ENCODE measurements around the gene B3GNT7. TPM values are rescaled to one million over a fixed set of nuclear protein-coding genes. Genes with fewer than 3 reads are reported as not detected.
"Not testable (repeated sequence)": the region's sequence is repeated elsewhere in the genome, so short reads cannot be mapped to it uniquely, and the experiment has no call there.

The B3GNT7 gene
- total and polyA plus RNA-seq, 2 of the 4 experiments (the other 2 are of a cell fraction) = under 0.01 to 0.03 TPM

GRCh38 chr2:231401101-231401500, 5.6 kb downstream of the B3GNT7 start:
- H2BK120ac ChIP-seq (ENCODE audit: low read depth, low read length); ATAC-seq (ENCODE audit: low read depth); H4K8ac ChIP-seq (ENCODE audit: low read depth in 2 of 2, low read length in 2 of 2); H3K23ac ChIP-seq (ENCODE audit: low read depth, low read length); H4K5ac ChIP-seq (ENCODE audit: low read depth, low read length); H2BK5ac ChIP-seq (ENCODE audit: low read depth, low read length, poor library complexity, severe bottlenecking); POLR2A ChIA-PET (ENCODE audit: unreplicated experiment); intact Hi-C loops (cut with micrococcal nuclease); H3K56ac ChIP-seq (ENCODE audit: extremely low read depth, insufficient read depth, low read length); H3K4me3 ChIP-seq (ENCODE audit: insufficient read depth, low read depth, low read length); H3K4ac ChIP-seq (ENCODE audit: low read depth, low read length); H3K14ac ChIP-seq (replicated peaks; ENCODE audit: low read depth, low read length); H3K27ac ChIP-seq (ENCODE audit: insufficient read depth, low read length); H2BK15ac ChIP-seq (ENCODE audit: low read depth, low read length); dilution Hi-C loops (cut with HindIII; ENCODE audit: low sequenced_read_pairs, unreplicated experiment); in situ Hi-C loops (cut with MboI; ENCODE audit: low sequenced_read_pairs); H3K4me2 ChIP-seq (ENCODE audit: low read depth, low read length); H2AFZ ChIP-seq (replicated peaks; ENCODE audit: low read length, poor library complexity); H4K20me1 ChIP-seq (ENCODE audit: insufficient read depth, low read length); H3K27me3 ChIP-seq (ENCODE audit: control insufficient read depth, insufficient read depth, low read length); H2AK9ac ChIP-seq (replicated peaks; ENCODE audit: low read depth, low read length, poor library complexity); H4K91ac ChIP-seq (ENCODE audit: insufficient read depth, low read depth, low read length); H3K36me3 ChIP-seq (ENCODE audit: control insufficient read depth, insufficient read depth, low read length); H3K18ac ChIP-seq (ENCODE audit: low read depth, low read length); H2AK5ac ChIP-seq (ENCODE audit: low read depth, low read length); H3K9me1 ChIP-seq (ENCODE audit: insufficient read depth, low read length); H3K9ac ChIP-seq (ENCODE audit: low read depth, low read length); BruUV-seq (replicated peaks); H3K79me1 ChIP-seq (ENCODE audit: low read depth in 1 of 2, low read length in 2 of 2); H2BK20ac ChIP-seq (ENCODE audit: low read depth, low read length); H3K9me3 ChIP-seq (ENCODE audit: control insufficient read depth, insufficient read depth, low read length); DNase-seq: not testable (repeated sequence)
- CTCF ChIA-PET = interaction anchor here (1.0 kb wide), 1 partner anchor 12 kb away, joined by 3 read pairs; no protein-coding TSS in a partner anchor
- WGBS, 2 experiments (ENCODE audit: extremely low coverage in 2 of 2, insufficient read length in 1 of 2) = 83% methylated on average over 12 of the region's 23 CpGs; no CpG with 5 or more reads in 1 of the 2 experiments
- H3K4me1 ChIP-seq (ENCODE audit: control insufficient read depth, insufficient read depth, low read length) = peaks cover 11% of the 10 kb centered on the region

GRCh38 chr2:231403421-231404182, 8.1 kb downstream of the B3GNT7 start:
- CTCF ChIA-PET; H3K56ac ChIP-seq (ENCODE audit: extremely low read depth, insufficient read depth, low read length); H2BK5ac ChIP-seq (ENCODE audit: low read depth, low read length, poor library complexity, severe bottlenecking); dilution Hi-C loops (cut with HindIII; ENCODE audit: low sequenced_read_pairs, unreplicated experiment); POLR2A ChIA-PET (ENCODE audit: unreplicated experiment); in situ Hi-C loops (cut with MboI; ENCODE audit: low sequenced_read_pairs); H3K4me3 ChIP-seq (ENCODE audit: insufficient read depth, low read depth, low read length); H3K4ac ChIP-seq (ENCODE audit: low read depth, low read length); H3K4me2 ChIP-seq (ENCODE audit: low read depth, low read length); H3K14ac ChIP-seq (replicated peaks; ENCODE audit: low read depth, low read length); H2BK15ac ChIP-seq (ENCODE audit: low read depth, low read length); H3K9me1 ChIP-seq (ENCODE audit: insufficient read depth, low read length); H4K91ac ChIP-seq (ENCODE audit: insufficient read depth, low read depth, low read length); H3K36me3 ChIP-seq (ENCODE audit: control insufficient read depth, insufficient read depth, low read length); ATAC-seq (ENCODE audit: low read depth); H4K5ac ChIP-seq (ENCODE audit: low read depth, low read length); H3K18ac ChIP-seq (ENCODE audit: low read depth, low read length); H2BK20ac ChIP-seq (ENCODE audit: low read depth, low read length); intact Hi-C loops (cut with micrococcal nuclease); H3K23ac ChIP-seq (ENCODE audit: low read depth, low read length); H3K27me3 ChIP-seq (ENCODE audit: control insufficient read depth, insufficient read depth, low read length); H3K9ac ChIP-seq (ENCODE audit: low read depth, low read length); H3K9me3 ChIP-seq (ENCODE audit: control insufficient read depth, insufficient read depth, low read length); BruUV-seq (replicated peaks); H4K8ac ChIP-seq (ENCODE audit: low read depth in 2 of 2, low read length in 2 of 2); H2AK9ac ChIP-seq (replicated peaks; ENCODE audit: low read depth, low read length, poor library complexity); H4K20me1 ChIP-seq (ENCODE audit: insufficient read depth, low read length); H2AFZ ChIP-seq (replicated peaks; ENCODE audit: low read length, poor library complexity); H3K27ac ChIP-seq (ENCODE audit: insufficient read depth, low read length); H2AK5ac ChIP-seq (ENCODE audit: low read depth, low read length); H2BK120ac ChIP-seq (ENCODE audit: low read depth, low read length); H3K79me1 ChIP-seq (ENCODE audit: low read depth in 1 of 2, low read length in 2 of 2); DNase-seq: not testable (repeated sequence)
- H3K4me1 ChIP-seq (ENCODE audit: control insufficient read depth, insufficient read depth, low read length) = peaks cover 12% of the 10 kb centered on the region
- whole genome bisulfite sequencing, 2 experiments (ENCODE audit: extremely low coverage in 2 of 2, insufficient read length in 1 of 2) = 93% methylated on average over 4 of the region's 14 CpGs; no CpG with 5 or more reads in 1 of the 2 experiments

Measured in IMR-90 (cell line).